ENCODE results near the gene GIPC2.

DNA sequence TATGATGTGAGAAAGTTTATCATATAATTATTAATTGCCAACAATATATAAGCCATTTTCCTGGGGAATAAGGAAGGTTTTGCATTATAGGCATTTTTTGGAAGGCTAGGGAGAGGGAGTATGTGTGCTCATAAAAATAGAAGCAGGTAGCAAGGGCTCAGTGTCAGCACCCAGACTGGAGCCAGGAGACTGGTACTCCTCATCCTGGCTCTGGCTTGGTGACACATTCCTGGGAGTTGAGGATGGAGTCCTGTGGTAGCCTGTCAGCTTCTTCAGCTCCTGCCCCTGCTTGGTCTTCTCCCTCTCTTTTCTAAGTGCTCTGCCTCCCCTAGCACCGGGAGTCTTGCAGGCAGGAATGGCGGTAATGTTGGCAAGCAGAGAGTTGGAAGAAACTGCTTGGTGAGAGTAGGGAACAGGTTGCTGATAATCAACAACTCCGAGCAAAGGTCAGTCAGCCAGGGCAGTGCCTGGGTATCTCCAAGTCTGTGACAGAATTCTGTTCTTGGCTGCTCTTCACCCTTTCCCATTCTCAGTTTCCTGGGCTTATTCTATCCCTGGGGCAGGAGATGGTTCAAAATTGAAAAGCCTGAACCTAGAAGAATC, 23.0 kb downstream of the GIPC2 start:
- TF ChIP-seq, protein P1, sequence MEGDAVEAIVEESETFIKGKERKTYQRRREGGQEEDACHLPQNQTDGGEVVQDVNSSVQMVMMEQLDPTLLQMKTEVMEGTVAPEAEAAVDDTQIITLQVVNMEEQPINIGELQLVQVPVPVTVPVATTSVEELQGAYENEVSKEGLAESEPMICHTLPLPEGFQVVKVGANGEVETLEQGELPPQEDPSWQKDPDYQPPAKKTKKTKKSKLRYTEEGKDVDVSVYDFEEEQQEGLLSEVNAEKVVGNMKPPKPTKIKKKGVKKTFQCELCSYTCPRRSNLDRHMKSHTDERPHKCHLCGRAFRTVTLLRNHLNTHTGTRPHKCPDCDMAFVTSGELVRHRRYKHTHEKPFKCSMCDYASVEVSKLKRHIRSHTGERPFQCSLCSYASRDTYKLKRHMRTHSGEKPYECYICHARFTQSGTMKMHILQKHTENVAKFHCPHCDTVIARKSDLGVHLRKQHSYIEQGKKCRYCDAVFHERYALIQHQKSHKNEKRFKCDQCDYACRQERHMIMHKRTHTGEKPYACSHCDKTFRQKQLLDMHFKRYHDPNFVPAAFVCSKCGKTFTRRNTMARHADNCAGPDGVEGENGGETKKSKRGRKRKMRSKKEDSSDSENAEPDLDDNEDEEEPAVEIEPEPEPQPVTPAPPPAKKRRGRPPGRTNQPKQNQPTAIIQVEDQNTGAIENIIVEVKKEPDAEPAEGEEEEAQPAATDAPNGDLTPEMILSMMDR (IDR thresholded peaks at IDR 0.05), result no peak
- TF ChIP-seq POLR2A (IDR thresholded peaks at IDR 0.05), result no peak
